HG03575 (cell line): ENCODE results near the gene LMAN1L.

Experiments used
- ATAC-seq: cut with Tn5 transposase; IDR thresholded peaks from one replicate; pipeline ENCODE4 v1.9.1; 2021; ENCODE audit not compliant: unreplicated experiment, insufficient number of reproducible peaks, low FRiP score; ENCODE audit errors: extremely low read depth

LMAN1L gene

GRCh38 chr15:74845208-74845568 lies 32.6 kb downstream of the LMAN1L start:
- ATAC-seq = no peak

GRCh38 chr15:74845581-74845980 lies 32.9 kb downstream of the LMAN1L start:
- ATAC-seq = no peak

- ATAC-seq = no peak
These were observed 34.8 kb downstream of the LMAN1L start for GRCh38 chr15:74847432-74847831.

DNA sequence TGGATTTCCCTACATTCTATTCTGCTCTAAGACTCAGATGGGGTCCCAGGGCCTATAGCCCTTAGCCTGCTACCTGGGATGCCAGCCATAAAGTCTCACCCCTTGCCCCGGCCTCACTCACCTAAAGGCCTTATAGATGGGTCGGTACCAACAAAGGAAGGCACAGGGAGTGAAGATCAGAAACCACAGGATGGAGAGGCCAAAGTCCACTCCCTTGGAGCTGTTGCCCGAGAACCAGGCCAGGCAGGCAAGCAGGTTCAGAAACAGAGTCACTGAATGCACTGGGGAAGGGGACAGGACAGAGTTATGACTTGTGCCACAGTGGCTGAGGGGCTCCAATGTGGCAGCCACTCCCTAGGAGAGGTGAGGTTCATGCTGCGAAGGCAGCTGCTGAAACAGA lies 37.8 kb downstream of the LMAN1L start:
- ATAC-seq = no peak

DNA sequence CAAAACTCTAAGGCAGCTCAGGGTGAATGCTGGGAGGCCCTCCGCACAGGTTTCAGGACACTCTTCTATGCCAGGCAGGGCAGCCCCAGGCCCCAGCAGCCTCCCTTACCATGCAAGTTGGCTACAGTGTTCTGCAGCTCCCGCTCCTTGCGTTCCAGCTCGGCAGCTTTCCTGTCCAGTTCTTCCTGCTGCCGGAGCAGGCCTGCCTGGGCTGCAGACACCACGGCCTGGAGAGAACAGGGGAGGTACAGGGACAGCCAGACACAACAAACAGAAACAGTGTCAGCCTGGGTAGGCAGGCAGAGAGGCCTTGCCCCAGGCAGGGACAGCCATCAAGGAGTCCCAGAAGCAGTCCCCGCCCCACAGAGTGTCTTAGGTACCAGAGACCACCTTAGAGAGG lies 39.3 kb downstream of the LMAN1L start:
- no peak for ATAC-seq

DNA sequence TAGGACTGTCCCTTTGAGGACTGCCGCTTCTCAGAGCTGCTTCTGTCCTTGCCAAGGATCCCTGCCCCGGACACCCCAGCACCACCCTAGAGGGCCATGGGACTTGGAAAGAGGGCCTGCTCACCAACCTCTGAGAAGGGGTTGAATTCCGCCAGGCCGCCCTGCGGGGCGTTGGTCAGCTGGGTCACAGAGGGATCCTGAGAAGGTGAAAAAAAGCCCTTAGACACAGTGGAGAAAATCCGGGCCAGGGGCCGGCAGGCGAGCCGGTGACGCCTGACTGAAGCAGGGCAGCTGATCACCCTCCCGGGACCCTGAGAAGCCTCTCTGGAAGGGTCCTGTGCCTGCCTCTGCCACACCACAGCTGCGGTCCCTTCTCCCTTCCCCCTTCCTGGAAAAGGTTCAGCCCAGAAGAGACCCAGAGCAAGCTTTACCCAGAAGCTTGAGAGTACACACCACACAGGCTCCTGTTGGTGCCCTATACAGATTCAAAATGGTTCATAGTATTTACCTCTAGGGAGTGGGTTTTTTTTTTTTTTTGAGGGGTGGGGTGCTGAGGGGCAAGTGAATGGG lies 41.9 kb downstream of the LMAN1L start:
- no peak for ATAC-seq

- no peak for ATAC-seq
These were observed 43.2 kb downstream of the LMAN1L start for GRCh38 chr15:74855857-74856256.

DNA sequence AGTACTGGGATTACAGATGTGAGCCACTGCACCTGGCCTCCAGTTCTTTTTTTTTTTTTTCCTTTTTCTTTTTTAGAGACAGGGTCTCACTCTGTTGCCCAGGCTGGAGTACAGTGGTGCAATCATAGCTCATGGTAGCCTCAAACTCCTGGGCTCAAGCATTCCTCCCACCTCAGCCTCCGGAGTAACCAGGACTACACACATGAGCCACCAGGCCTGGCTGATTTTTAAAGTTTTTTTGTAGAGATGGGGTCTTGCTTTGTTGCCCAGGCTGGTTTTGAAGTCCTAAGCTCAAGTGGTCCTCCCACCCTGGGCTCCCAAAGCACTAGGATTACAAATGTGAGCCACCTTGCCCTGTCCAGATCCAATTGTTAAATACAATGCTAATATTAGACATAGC lies 43.9 kb downstream of the LMAN1L start:
- ATAC-seq = no peak

DNA sequence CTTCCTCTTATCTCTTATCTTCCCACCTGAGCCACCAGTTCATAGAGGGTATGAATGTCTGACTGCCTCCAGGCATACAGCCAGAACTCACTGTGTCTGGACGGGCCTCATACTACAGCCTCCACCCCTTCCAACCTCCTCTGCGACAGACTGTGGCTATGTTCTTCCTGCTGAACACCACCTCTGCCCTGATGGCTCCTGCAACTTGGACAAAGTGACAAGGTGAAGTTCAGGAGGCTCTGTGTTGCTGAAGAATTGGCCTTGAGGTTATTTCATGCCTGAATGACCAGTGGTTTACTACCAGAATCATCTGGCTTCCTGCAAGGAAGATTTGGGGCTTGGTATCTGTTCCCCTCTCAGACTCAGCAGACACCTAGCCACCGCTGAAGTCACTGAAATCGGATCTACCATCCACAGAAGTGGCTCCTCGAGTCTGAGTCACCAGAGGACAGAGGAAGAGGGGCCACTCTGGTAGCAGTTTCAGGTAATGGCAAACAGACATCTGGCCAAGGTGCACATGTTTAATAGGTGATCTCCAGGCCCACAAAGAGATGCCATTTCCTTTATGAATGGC lies 44.5 kb downstream of the LMAN1L start:
- no peak for ATAC-seq

- no peak for ATAC-seq
These were observed 45.2 kb downstream of the LMAN1L start for GRCh38 chr15:74857671-74858368.

GRCh38 chr15:74858369-74858740 lies 45.7 kb downstream of the LMAN1L start:
- no peak for ATAC-seq

- ATAC-seq = no peak
These were observed 50.8 kb downstream of the LMAN1L start for GRCh38 chr15:74863239-74864056.

- no peak for ATAC-seq
These were observed 51.7 kb downstream of the LMAN1L start for GRCh38 chr15:74864296-74864695.

- ATAC-seq = no peak
These were observed 52.7 kb downstream of the LMAN1L start for GRCh38 chr15:74865316-74865715.

GRCh38 chr15:74866090-74866489 lies 53.5 kb downstream of the LMAN1L start:
- no peak for ATAC-seq

DNA sequence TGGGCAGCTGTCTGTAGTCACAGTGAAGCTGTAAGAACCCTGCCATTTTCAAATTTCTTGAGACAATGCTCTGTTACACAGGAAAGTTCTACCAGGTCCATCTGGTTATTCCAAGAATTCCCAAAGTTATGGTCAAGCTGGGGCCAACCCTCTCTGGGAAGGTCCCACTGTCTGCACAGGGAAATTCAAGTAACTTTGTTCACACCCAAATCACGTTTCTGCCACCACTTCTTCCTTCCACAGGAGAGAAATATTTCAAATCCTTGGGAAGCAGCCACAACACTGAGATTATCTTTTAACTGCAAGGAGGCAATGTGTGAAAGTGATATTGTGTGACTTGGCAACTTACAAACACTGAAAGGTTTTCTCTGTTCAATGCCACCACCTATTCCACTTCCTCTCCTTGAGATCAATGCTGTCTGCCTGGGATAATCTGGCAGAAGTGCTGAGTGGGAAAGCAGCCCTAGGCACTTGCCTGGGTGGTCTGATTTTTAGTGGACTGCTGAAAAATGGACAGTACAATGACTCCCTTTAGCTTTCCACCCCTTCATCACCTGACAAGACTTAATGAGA lies 54.9 kb downstream of the LMAN1L start:
- ATAC-seq = no peak

DNA sequence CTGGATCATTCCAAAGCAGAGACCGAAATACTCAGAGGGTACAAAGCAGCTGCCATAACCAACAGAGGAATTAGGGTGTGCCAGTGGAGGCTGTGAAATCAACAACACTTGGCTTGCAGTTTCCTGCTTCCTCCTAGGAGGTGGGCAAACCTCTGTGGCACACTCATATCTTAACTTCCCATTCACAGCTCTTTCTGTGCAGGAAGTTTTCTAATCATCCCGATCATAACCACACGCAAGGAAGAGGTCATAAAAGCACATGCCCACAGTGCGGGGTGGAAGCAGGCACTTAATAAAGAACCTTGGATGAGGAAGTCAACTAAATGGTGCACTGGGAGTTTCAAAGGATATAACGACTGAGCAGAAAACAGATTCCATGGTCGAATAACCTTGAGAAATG lies 55.4 kb downstream of the LMAN1L start:
- ATAC-seq = no peak

GRCh38 chr15:74869372-74869725 lies 56.7 kb downstream of the LMAN1L start:
- no peak for ATAC-seq

GRCh38 chr15:74869726-74870407 lies 57.2 kb downstream of the LMAN1L start:
- no peak for ATAC-seq
